Measurements from ENCODE around the gene SPCS1.

Gene SPCS1

DNA sequence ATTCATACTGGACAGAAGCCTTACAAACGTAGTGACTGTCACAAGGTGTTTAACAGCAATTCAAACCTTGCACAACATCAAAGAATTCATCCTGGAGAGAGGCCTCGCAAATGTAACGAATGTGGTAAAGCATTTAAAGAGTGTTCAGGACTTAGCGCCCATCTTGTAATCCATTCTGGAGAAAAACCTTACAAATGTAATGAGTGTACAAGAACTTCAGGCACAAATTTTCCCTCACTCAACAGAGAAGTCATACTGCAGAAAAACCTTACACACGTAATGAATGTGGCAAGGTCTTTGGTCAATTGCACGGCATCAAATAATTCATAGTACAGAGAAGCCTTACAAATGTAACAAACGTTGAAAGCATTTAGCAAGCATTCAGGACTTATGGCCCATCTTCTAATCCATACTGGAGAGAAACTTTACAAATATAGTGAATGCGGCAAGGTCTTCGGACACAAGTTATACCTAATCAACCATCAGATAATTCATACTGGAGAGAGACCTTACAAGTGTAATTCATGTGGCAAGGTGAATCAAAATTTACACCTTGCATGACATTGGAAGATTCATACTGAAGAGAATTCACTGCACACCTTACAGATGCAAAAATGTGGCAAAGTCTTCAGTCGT, 27.5 kb downstream of the SPCS1 start:
- no peak for DNase-seq

DNA sequence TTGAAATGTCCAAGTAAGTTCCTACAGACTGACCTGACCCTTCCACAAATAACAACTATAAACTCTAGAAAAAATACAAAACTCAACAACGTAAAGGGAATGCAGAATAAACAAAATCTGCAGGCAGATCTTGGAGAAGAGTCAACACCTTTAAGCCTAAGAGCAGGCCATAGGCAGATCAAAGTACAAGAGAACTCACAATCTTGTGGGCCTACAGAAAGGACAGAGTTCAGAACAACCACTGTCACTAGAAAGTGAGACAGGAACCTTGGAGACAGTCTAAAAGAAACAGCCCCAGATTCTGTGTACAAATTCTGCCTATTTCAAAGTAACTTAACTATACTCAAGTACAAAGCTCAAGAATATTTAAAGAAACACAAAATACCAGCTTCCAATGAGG, 33.8 kb downstream of the SPCS1 start:
- DNase-seq, result no peak

DNA sequence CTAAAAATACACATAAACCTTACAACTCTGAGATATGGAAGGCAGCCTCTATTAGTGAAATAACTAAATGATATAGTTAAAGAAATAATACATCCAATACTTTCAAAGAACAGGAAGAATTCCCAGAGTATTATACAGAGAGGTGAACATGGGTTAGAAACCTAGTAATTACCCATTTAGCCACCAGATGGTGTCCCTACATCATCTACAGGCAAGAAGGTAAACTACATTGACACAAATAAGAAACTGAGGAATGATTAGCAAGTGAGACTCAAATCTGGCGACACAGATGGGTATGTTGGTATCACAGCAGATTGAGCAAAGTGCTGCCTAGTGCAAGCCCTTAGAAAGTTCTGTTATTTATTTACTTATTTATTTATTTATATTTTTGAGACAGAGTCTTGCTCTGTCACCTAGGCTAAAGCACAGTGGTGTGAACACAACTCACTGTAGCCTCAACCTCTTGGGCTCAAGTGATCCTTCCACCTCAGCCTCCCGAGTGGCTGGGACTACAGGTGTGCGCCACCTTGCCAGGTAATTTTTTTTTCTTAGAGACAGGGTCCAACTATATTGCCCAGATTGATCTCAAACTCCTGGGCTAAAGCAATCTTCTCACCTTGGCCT, 36.6 kb downstream of the SPCS1 start:
- no peak for DNase-seq

DNA sequence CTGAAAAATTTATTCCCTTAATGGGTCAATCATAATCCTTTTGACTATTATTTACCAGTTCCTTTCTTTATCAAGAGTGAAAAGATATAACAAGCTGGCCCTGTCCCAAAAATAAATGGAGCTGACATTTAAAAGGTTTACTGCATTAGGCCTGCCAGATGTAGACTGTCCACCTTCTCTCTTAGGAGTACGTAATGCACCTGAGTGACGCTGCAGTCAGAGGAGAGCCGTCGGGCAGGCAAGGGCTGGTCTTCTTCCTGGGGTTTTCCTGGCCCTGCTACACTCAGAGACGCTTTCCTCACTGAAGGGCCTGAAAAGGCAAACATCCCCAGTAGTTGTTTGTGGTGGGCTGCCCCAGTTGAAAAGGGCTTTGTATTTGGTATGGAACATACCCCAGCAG, 37.2 kb downstream of the SPCS1 start:
- DNase-seq, result no peak

DNA sequence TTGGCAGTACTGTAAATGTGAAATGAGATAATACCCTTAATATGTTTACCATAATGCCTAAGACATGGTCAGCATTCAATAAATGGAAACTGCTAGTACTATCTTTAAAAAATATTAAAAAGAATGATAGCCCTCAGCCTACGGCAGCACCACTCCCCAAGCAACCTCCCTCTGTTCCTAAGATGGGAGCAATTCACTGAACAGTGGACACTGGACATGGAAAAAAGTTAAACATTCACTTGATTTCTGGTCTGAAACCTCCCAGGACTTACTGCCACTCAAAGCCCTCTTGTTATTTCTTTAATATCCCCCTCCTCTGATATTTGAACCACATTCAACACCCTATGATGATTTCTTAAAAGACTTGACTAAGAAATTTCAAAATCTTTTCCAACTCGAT, 37.8 kb downstream of the SPCS1 start:
- DNase-seq, result no peak

DNA sequence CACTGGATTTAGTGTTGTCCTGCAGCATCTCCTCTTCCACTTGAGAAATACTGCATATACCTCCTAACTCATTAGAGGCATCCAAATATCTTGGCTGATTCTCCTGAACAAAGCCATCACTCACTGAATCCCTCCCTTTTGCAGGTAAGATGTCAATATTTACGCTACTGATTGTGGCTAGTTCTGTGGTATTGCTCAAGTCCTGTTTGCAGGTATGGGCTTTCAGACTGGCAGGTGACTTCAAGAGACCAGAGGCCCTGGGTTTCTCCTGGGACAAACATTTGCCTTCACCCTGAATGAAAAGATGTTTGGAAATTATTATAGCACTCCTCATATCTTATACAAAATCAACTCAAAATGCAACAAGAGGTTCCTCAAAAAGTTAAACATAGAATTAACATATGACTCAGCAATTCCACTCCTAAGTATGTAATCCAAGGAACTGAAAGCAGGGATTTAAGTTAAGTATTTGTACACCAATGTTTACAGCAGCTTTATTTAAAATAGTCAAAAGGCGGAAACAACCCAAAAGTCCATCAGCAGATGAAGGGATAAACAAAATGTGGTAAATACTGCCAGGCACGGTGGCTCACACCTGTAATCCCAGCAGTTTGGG, 46.2 kb downstream of the SPCS1 start:
- DNase-seq, result no peak

DNA sequence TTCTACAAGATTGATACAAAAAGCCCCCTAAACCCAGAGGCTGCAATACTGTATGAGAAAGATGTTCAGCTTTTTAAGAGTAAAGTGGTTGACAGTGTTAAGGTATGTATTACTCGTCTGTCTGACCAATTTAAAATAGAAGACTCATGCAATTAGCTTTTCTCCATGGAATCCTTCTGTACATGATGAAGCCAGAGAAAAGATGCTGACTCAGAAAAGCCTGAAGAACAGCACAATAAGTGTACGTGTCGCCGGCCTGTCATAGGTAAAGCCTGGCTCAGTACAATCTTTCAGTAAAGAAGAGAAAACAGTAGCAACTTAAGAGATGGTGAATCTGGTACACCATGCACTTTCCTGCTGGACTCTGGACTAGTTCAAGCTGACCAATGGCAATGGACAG, 48.5 kb downstream of the SPCS1 start:
- no peak for DNase-seq

DNA sequence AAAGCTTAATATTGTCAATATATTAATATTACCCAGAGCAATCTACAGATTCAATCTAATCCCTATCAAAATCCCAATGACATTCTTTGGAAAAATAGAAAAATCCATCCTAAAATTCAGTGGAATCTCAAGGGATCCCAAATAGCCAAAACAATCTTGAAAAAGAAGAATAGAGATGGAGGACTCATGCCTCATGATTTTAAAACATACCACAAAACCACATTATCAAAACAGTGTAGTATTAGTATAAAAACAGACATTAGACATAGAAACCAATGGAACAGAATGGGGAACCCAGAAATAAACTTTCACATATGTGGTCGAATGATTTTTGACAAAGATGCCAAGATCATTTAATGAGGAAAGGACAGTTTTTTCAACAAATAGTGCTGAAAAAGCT, 50.2 kb downstream of the SPCS1 start:
- DNase-seq, result no peak

Measured in NCI-H2081 treated with DMSO at 0.1 percent for 48 hours (cell line).